Measurements from ENCODE around the gene EPB41.
"Not testable (repeated sequence)": the region's sequence is repeated elsewhere in the genome, so short reads cannot be mapped to it uniquely, and the experiment has no call there.

- TF ChIP-seq EZH2phosphoT487 (IDR thresholded peaks at IDR 0.05; ENCODE audit: low read depth, severe bottlenecking, unreplicated experiment): not testable (repeated sequence)
- TF ChIP-seq, protein P1, sequence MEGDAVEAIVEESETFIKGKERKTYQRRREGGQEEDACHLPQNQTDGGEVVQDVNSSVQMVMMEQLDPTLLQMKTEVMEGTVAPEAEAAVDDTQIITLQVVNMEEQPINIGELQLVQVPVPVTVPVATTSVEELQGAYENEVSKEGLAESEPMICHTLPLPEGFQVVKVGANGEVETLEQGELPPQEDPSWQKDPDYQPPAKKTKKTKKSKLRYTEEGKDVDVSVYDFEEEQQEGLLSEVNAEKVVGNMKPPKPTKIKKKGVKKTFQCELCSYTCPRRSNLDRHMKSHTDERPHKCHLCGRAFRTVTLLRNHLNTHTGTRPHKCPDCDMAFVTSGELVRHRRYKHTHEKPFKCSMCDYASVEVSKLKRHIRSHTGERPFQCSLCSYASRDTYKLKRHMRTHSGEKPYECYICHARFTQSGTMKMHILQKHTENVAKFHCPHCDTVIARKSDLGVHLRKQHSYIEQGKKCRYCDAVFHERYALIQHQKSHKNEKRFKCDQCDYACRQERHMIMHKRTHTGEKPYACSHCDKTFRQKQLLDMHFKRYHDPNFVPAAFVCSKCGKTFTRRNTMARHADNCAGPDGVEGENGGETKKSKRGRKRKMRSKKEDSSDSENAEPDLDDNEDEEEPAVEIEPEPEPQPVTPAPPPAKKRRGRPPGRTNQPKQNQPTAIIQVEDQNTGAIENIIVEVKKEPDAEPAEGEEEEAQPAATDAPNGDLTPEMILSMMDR (IDR thresholded peaks at IDR 0.05; ENCODE audit: poor library complexity): not testable (repeated sequence)
Observed at GRCh38 chr1:29092704-29093103, 178.3 kb downstream of the EPB41 start.

Data from hepatocyte (in vitro differentiated cells).